HCT116 (cell line): Measurements from ENCODE around the gene NDUFA5. TPM values are rescaled to one million over a fixed set of nuclear protein-coding genes. Genes with fewer than 3 reads are reported as not detected.

ENCODE experiments used
- ATAC-seq: fragments of 200-7000 bp; cut with Tn5 transposase; 2 replicates; pipeline ENCODE4 v1.9.1; 2020; ENCODE audit warnings: mild to moderate bottlenecking, moderate library complexity
- BruUV-seq: library from RNA; stranded (reverse); fragments of 400-500 nt; replicated peaks from 2 replicates; lab custom pipeline; 2021; lab: Mats Ljungman, UMichigan
- CTCF ChIA-PET: fragments of 300-600 bp; sonication (Branson Sonifier 250); formaldehyde crosslinking; loops from one replicate; lab custom pipeline; 2021; ENCODE audit warnings: antibody characterized with exemption; lab: Charles Lee
- POLR2A ChIA-PET: fragments of 300-600, 350-600 bp; sonication (Branson Sonifier 250); formaldehyde crosslinking; loops from one replicate; lab custom pipeline; 2021; ENCODE audit warnings: antibody characterized with exemption; lab: Charles Lee
- RAD21 ChIA-PET, 2 experiments: fragments of 300-600 bp; sonication (Branson Sonifier 250); formaldehyde crosslinking; loops; one replicate each; lab custom pipeline; 2023; ENCODE audit warnings: low total read pairs in 2 of 2; ENCODE audit not compliant: uncharacterized antibody in 2 of 2, unreplicated experiment in 2 of 2, low non-redundant PET in 1 of 2; lab: Charles Lee
- DNase-seq: peaks from one replicate; pipeline ENCODE4 v3.0.0-alpha.2; 2010; ENCODE audit warnings: low read depth, low spot score
- H2AFZ ChIP-seq: fragments of 200-600 bp; shearing (Covaris generic), sonication (generic); 2 replicates; pipeline ENCODE4 v1.6.1; 2017; ENCODE audit warnings: low read depth, mixed run types, mixed read lengths, antibody characterized with exemption, low read length; ENCODE audit not compliant: poor library complexity, severe bottlenecking
- H3K27ac ChIP-seq: 2 replicates; pipeline ENCODE4 v1.5.1; 2012; ENCODE audit warnings: low read depth, low read length
- H3K27me3 ChIP-seq: fragments of 200-600 bp; sonication (generic); 2 replicates; pipeline ENCODE4 v1.6.1; 2016; ENCODE audit warnings: mixed run types, low read length, mixed read lengths; ENCODE audit not compliant: insufficient read depth
- H3K36me3 ChIP-seq, 2 experiments: fragments of 200-500 bp in 1 of 2; fragments of 200-600 bp in 1 of 2; sonication (Bioruptor generic) in 1 of 2; sonication (generic) in 1 of 2; 2 replicates each; pipeline versions ENCODE4 v1.5.1 to v1.6.1; 2014 to 2016; ENCODE audit warnings: low read length in 2 of 2, inconsistent platforms in 1 of 2, mixed read lengths in 1 of 2, mixed run types in 1 of 2; ENCODE audit not compliant: insufficient read depth in 2 of 2, control insufficient read depth in 1 of 2
- H3K4me1 ChIP-seq, 2 experiments: fragments of 200-600 bp in 1 of 2; sonication (generic) in 1 of 2; 2 replicates each; pipeline versions ENCODE4 v1.5.1 to v1.6.1; 2012 to 2017; ENCODE audit warnings: low read length in 2 of 2, inconsistent platforms in 1 of 2, mild to moderate bottlenecking in 1 of 2, mixed read lengths in 1 of 2, mixed run types in 1 of 2, moderate library complexity in 1 of 2; ENCODE audit not compliant: insufficient read depth in 2 of 2, control insufficient read depth in 1 of 2
- H3K4me2 ChIP-seq: fragments of 200-600 bp; sonication (generic); 2 replicates; pipeline ENCODE4 v1.6.1; 2017; ENCODE audit warnings: mixed run types, low read length, mixed read lengths
- H3K4me3 ChIP-seq, 2 experiments: fragments of 200-600 bp in 1 of 2; sonication (generic) in 1 of 2; replicated peaks in 1 of 2; 2 replicates each; pipeline ENCODE4 v1.5.1; 2011 to 2016; ENCODE audit warnings: low read length in 2 of 2, control low read depth in 1 of 2, low read depth in 1 of 2, mild to moderate bottlenecking in 1 of 2, mixed read lengths in 1 of 2, mixed run types in 1 of 2
- H3K79me2 ChIP-seq: fragments of 200-600 bp; sonication (generic); 2 replicates; pipeline ENCODE4 v1.6.1; 2017; ENCODE audit warnings: mild to moderate bottlenecking, mixed run types, low read length, moderate library complexity, mixed read lengths; ENCODE audit not compliant: insufficient read depth
- H3K9ac ChIP-seq: fragments of 200-600 bp; sonication (generic); 2 replicates; pipeline ENCODE4 v1.6.1; 2016; ENCODE audit warnings: low read length, mixed read lengths
- H3K9me2 ChIP-seq: fragments of 200-600 bp; sonication (generic), shearing (Covaris generic); 2 replicates; pipeline ENCODE4 v1.6.1; 2017; ENCODE audit warnings: mixed run types, mild to moderate bottlenecking, moderate library complexity; ENCODE audit not compliant: insufficient read depth
- H3K9me3 ChIP-seq, 2 experiments: fragments of 200-500 bp in 1 of 2; fragments of 200-600 bp in 1 of 2; sonication (Bioruptor generic) in 1 of 2; sonication (generic) in 1 of 2; 2 replicates each; pipeline ENCODE4 v1.6.1; 2014 to 2017; ENCODE audit warnings: low read length in 2 of 2, mixed read lengths in 2 of 2, inconsistent platforms in 1 of 2, low read depth in 1 of 2, mild to moderate bottlenecking in 1 of 2, mixed run types in 1 of 2, moderate library complexity in 1 of 2; ENCODE audit not compliant: control insufficient read depth in 1 of 2, insufficient read depth in 1 of 2
- H4K20me1 ChIP-seq: fragments of 200-600 bp; sonication (generic), shearing (Covaris generic); 2 replicates; pipeline ENCODE4 v1.6.1; 2017; ENCODE audit warnings: mixed run types, mild to moderate bottlenecking, moderate library complexity; ENCODE audit not compliant: insufficient read depth
- ATF3 ChIP-seq: IDR thresholded peaks from 2 replicates; pipeline ENCODE4 v1.6.1; 2012
- CBX3 ChIP-seq: IDR thresholded peaks from 2 replicates; pipeline ENCODE4 v1.6.1; 2012; ENCODE audit warnings: low read depth
- CTCF ChIP-seq, 3 experiments: fragments of 200-600 bp in 1 of 3; sonication (generic) in 1 of 3; IDR thresholded peaks in 2 of 3; conservative IDR thresholded peaks in 1 of 3; 2 replicates each; pipeline ENCODE4 v1.5.1; 2012 to 2017; ENCODE audit warnings: low read depth in 2 of 3, low read length in 2 of 3, antibody characterized with exemption in 1 of 3, borderline replicate concordance in 1 of 3, control low read depth in 1 of 3, mild to moderate bottlenecking in 1 of 3, mixed read lengths in 1 of 3, mixed run types in 1 of 3, moderate library complexity in 1 of 3; ENCODE audit not compliant: insufficient read depth in 1 of 3
- EGR1 ChIP-seq: IDR thresholded peaks from 2 replicates; pipeline ENCODE4 v1.6.1; 2012; ENCODE audit warnings: low read depth
- EZH2 ChIP-seq: fragments of 200-600 bp; sonication (generic); IDR thresholded peaks from 2 replicates; pipeline ENCODE4 v1.6.1; 2017; ENCODE audit warnings: antibody characterized with exemption, mixed run types
- FOSL1 ChIP-seq: IDR thresholded peaks from 2 replicates; pipeline ENCODE4 v1.6.1; 2012; ENCODE audit warnings: low read depth
- JUND ChIP-seq: IDR thresholded peaks from 2 replicates; pipeline ENCODE4 v1.6.1; 2012
- RAD21 ChIP-seq: IDR thresholded peaks from 2 replicates; pipeline ENCODE4 v1.6.1; 2012; ENCODE audit warnings: low read depth, mild to moderate bottlenecking
- REST ChIP-seq: IDR thresholded peaks from 2 replicates; pipeline ENCODE4 v1.6.1; 2012; ENCODE audit warnings: low read depth
- SIN3A ChIP-seq: IDR thresholded peaks from 2 replicates; pipeline ENCODE4 v1.6.1; 2012; ENCODE audit warnings: low read depth
- SP1 ChIP-seq: IDR thresholded peaks from 2 replicates; pipeline ENCODE4 v1.6.1; 2012; ENCODE audit warnings: low read depth
- YY1 ChIP-seq: IDR thresholded peaks from 2 replicates; pipeline ENCODE4 v1.6.1; 2011; ENCODE audit warnings: low read length, low read depth, moderate library complexity, mild to moderate bottlenecking; ENCODE audit not compliant: insufficient replicate concordance; ENCODE audit errors: extremely low read depth
- intact Hi-C: fragments of 100-400 bp; cut with micrococcal nuclease; formaldehyde crosslinking; loops from 2 replicates; pipeline ENCODE4 v1.10.0; 2022
- total RNA-seq: library from RNA; stranded (reverse); gene quantifications from one replicate; pipeline ENCODE4 v1.2.1, GENCODE V29; 2021; ENCODE audit not compliant: unreplicated experiment

Gene NDUFA5
- total RNA-seq, 1 experiment from 2014 or later = 64.2 TPM

- no peak for TF ChIP-seq YY1
- no peaks in the 10 kb centered on the region for H3K9me3 ChIP-seq
- no peaks in the 10 kb centered on the region for H3K27me3 ChIP-seq
- intact Hi-C loops = loop anchor here (5.0 kb wide), 3 partner anchors 98 to 213 kb away; no protein-coding TSS in a partner anchor
- no TSS peak for BruUV-seq
- no peaks in the 10 kb centered on the region for H3K9me2 ChIP-seq
- no peak for ATAC-seq
- no peak overlapping the region for H3K27ac ChIP-seq
- ChIA-PET POLR2A (no interaction called here), RAD21 (no interaction called here), CTCF (interaction anchor here (1.4 kb wide), 1 partner anchor 1201 kb away, joined by 3 read pairs; no protein-coding TSS in a partner anchor)
- H3K4me3 ChIP-seq = no peak overlapping the region
- H3K9ac ChIP-seq = no peak overlapping the region
- H3K4me2 ChIP-seq = no peak overlapping the region
- H4K20me1 ChIP-seq = no peaks in the 10 kb centered on the region
- no peaks in the 10 kb centered on the region for H3K79me2 ChIP-seq
- H3K36me3 ChIP-seq = no peaks in the 10 kb centered on the region
- H2AFZ ChIP-seq = no peak overlapping the region
- H3K4me1 ChIP-seq = no peaks in the 10 kb centered on the region
- no peak for DNase-seq
Observed at GRCh38 chr7:123583821-123584220, 26.2 kb upstream of the NDUFA5 start.

GRCh38 chr7:123581162-123581459 lies 23.5 kb upstream of the NDUFA5 start:
- H4K20me1 ChIP-seq = no peaks in the 10 kb centered on the region
- no peak for DNase-seq
- RAD21 ChIA-PET = no interaction called here
- peak overlapping the region; percentile 42 for H3K4me2 ChIP-seq
- no peak overlapping the region for H3K27ac ChIP-seq
- no peak for TF ChIP-seq REST
- no peak for TF ChIP-seq ATF3
- TF ChIP-seq CTCF (IDR thresholded peaks at IDR 0.05 in 2 of 3, conservative IDR thresholded peaks at IDR 0.05 in 1 of 3; ENCODE audit: borderline replicate concordance in 1 of 3, insufficient read depth in 1 of 3, low read depth in 2 of 3, low read length in 2 of 3) = no peak
- TF ChIP-seq RAD21 = no peak
- no peak for TF ChIP-seq YY1
- no peak for TF ChIP-seq JUND
- TF ChIP-seq FOSL1 = no peak
- no peak for TF ChIP-seq EZH2
- no peak for TF ChIP-seq SIN3A
- TF ChIP-seq EGR1 = no peak
- TF ChIP-seq SP1 = no peak
- no peak for TF ChIP-seq CBX3
- CTCF ChIA-PET = interaction anchor here (0.8 to 1.6 kb wide), 3 partner anchors 87 to 291 kb away, joined by 3 to 5 read pairs (median 4); no protein-coding TSS in a partner anchor
- no TSS peak for BruUV-seq
- no peaks in the 10 kb centered on the region for H3K36me3 ChIP-seq
- H2AFZ ChIP-seq = peak overlapping the region; percentile 84
- no peaks in the 10 kb centered on the region for H3K9me2 ChIP-seq
- ATAC-seq = 0 out of 2 replicates have a peak, but pooled peaks have one; percentile 18
- no peak overlapping the region for H3K9ac ChIP-seq
- H3K79me2 ChIP-seq = no peaks in the 10 kb centered on the region
- no peak overlapping the region for H3K4me3 ChIP-seq
- H3K27me3 ChIP-seq = no peaks in the 10 kb centered on the region
- H3K4me1 ChIP-seq = no peaks in the 10 kb centered on the region
- H3K9me3 ChIP-seq = no peaks in the 10 kb centered on the region
- intact Hi-C loops = loop anchor here (2.0 to 5.0 kb wide), 4 partner anchors 101 to 292 kb away; no protein-coding TSS in a partner anchor
- POLR2A ChIA-PET = no interaction called here
